ENCODE data around the gene YES1. TPM values are rescaled to one million over a fixed set of nuclear protein-coding genes. Genes with fewer than 3 reads are reported as not detected.
A peak's percentile ranks its signal among the peaks of the same experiment; 100 is the strongest.

YES1 gene
- total and polyA plus RNA-seq, 2 of the 13 experiments (the other 11 are each of a cell fraction or from before 2014, with no cell fraction given): 17.2 to 70.8 TPM

GRCh38 chr18:848062-848861 lies 36.2 kb upstream of the YES1 start (continued):
- TF ChIP-seq ZFAT (CRISPR knock-in tag; conservative IDR thresholded peaks at IDR 0.05) (no peak), MEIS2 (CRISPR knock-in tag; IDR thresholded peaks at IDR 0.05) (0 out of 2 replicates have a peak, but pooled peaks have one; percentile 51), ZNF484 (CRISPR knock-in tag; IDR thresholded peaks at IDR 0.05; ENCODE audit: borderline replicate concordance, low read depth) (no peak), ZNF253 (CRISPR knock-in tag; IDR thresholded peaks at IDR 0.05; ENCODE audit: borderline replicate concordance) (no peak), ZBTB43 (CRISPR knock-in tag; conservative IDR thresholded peaks at IDR 0.05) (peak; percentile 79; the same call in 1 of the 2 replicates), RARA (CRISPR knock-in tag; IDR thresholded peaks at IDR 0.05) (peak; percentile 80), ZNF124 (CRISPR knock-in tag; IDR thresholded peaks at IDR 0.05) (peak; percentile 92), ZBTB38 (CRISPR knock-in tag; IDR thresholded peaks at IDR 0.05) (peak; percentile 54; the same call in 1 of the 2 replicates), PAX8 (CRISPR knock-in tag; IDR thresholded peaks at IDR 0.05; ENCODE audit: borderline replicate concordance) (no peak), RFXANK (CRISPR knock-in tag; IDR thresholded peaks at IDR 0.05) (no peak), MED8 (CRISPR knock-in tag; IDR thresholded peaks at IDR 0.05; ENCODE audit: insufficient replicate concordance) (peak; percentile 85), SNAPC4 (CRISPR knock-in tag; IDR thresholded peaks at IDR 0.05) (0 out of 2 replicates have a peak, but pooled peaks have one; percentile 30), ZNF737 (CRISPR knock-in tag; IDR thresholded peaks at IDR 0.05; ENCODE audit: borderline replicate concordance) (no peak), ARID2 (CRISPR knock-in tag; IDR thresholded peaks at IDR 0.05; ENCODE audit: borderline replicate concordance) (peak; percentile 61; the same call in 1 of the 2 replicates), STAT5B (CRISPR knock-in tag; IDR thresholded peaks at IDR 0.05) (peak; percentile 30; the same call in 1 of the 2 replicates), ZC3H4 (CRISPR knock-in tag; IDR thresholded peaks at IDR 0.05; ENCODE audit: borderline replicate concordance) (no peak), SIX1 (CRISPR knock-in tag; IDR thresholded peaks at IDR 0.05; ENCODE audit: borderline replicate concordance) (peak; percentile 81; the same call in 1 of the 2 replicates), EP300 (IDR thresholded peaks at IDR 0.05; ENCODE audit: low read depth in 2 of 2, low read length in 2 of 2) (peak; percentile 79 to 97; a peak in 3 of 4 replicates), EP300 (CRISPR knock-in tag; IDR thresholded peaks at IDR 0.05; ENCODE audit: borderline replicate concordance) (peak; percentile 99), RBAK (CRISPR knock-in tag; IDR thresholded peaks at IDR 0.05) (no peak), ZFY (CRISPR knock-in tag; IDR thresholded peaks at IDR 0.05) (peak; percentile 79), ZNF83 (CRISPR knock-in tag; IDR thresholded peaks at IDR 0.05; ENCODE audit: borderline replicate concordance) (0 out of 2 replicates have a peak, but pooled peaks have one; percentile 16), ATM (IDR thresholded peaks at IDR 0.05; ENCODE audit: borderline replicate concordance) (no peak), ZNF841 (CRISPR knock-in tag; IDR thresholded peaks at IDR 0.05; ENCODE audit: borderline replicate concordance) (no peak), XBP1 (CRISPR knock-in tag; IDR thresholded peaks at IDR 0.05) (no peak)

Data from HepG2 (cell line).